Activated CD8-positive, alpha-beta memory T cell treated with anti-CD3 and anti-CD28 coated beads for 48 hours (primary cell): ENCODE data around the gene ZNF557.

Source experiments
- DNase-seq, 3 experiments: peaks; one replicate each; pipeline ENCODE4 v3.0.0-alpha.2; 2020; ENCODE audit warnings: low read depth in 2 of 3, low spot score in 2 of 3

Gene ZNF557

GRCh38 chr19:7074705-7075282, 5.3 kb downstream of the ZNF557 start:
- DNase-seq: no peak

- DNase-seq: no peak
Measured at GRCh38 chr19:7076151-7076550, 6.6 kb downstream of the ZNF557 start.

- DNase-seq: no peak
Measured at GRCh38 chr19:7078008-7078407, 8.5 kb downstream of the ZNF557 start.

GRCh38 chr19:7083076-7083956, 13.8 kb downstream of the ZNF557 start:
- DNase-seq: no peak

GRCh38 chr19:7088999-7089398, 19.5 kb downstream of the ZNF557 start:
- DNase-seq: no peak

- DNase-seq: no peak
Measured at GRCh38 chr19:7098096-7098495, 28.6 kb downstream of the ZNF557 start.

GRCh38 chr19:7098701-7099596, 29.4 kb downstream of the ZNF557 start:
- peak; percentile 71 to 76 (median 72) for DNase-seq

- DNase-seq: no peak
Measured at GRCh38 chr19:7099597-7099921, 30.1 kb downstream of the ZNF557 start.

- no peak for DNase-seq
Measured at GRCh38 chr19:7101498-7102253, 32.2 kb downstream of the ZNF557 start.

- DNase-seq: no peak
Measured at GRCh38 chr19:7104747-7105447, 35.4 kb downstream of the ZNF557 start.

- no peak for DNase-seq
Measured at GRCh38 chr19:7106711-7107657, 37.5 kb downstream of the ZNF557 start.

- no peak for DNase-seq
Measured at GRCh38 chr19:7109678-7110289, 40.3 kb downstream of the ZNF557 start.

- DNase-seq: no peak
Measured at GRCh38 chr19:7112675-7113074, 43.2 kb downstream of the ZNF557 start.

- DNase-seq: no peak
Measured at GRCh38 chr19:7113233-7113632, 43.7 kb downstream of the ZNF557 start.

- no peak for DNase-seq
Measured at GRCh38 chr19:7115721-7116120, 46.2 kb downstream of the ZNF557 start.

- DNase-seq: no peak
Measured at GRCh38 chr19:7117248-7117647, 47.7 kb downstream of the ZNF557 start.

GRCh38 chr19:7119582-7119981, 50.1 kb downstream of the ZNF557 start:
- DNase-seq: no peak

GRCh38 chr19:7120499-7120898, 51.0 kb downstream of the ZNF557 start:
- DNase-seq: no peak

- no peak for DNase-seq
Measured at GRCh38 chr19:7122701-7123100, 53.2 kb downstream of the ZNF557 start.
